ENCODE measurements around the gene CNTN4.
A peak's percentile ranks its signal among the peaks of the same experiment; 100 is the strongest.

CNTN4 gene

GRCh38 chr3:2317521-2317920 is 218.9 kb downstream of the CNTN4 start:
- 27 to 64% methylated on average over 2 to 6 of the region's 7 CpGs for WGBS, 2 experiments (ENCODE audit: insufficient coverage in 2 of 2)
- Histone ChIP-seq H3K36me3 (ENCODE audit: control insufficient read depth, insufficient read depth, low read length) (no peaks in the 10 kb centered on the region), H3K4me3 (ENCODE audit: extremely low read depth, insufficient read depth, low read length, poor library complexity, severe bottlenecking) (no peak overlapping the region), H3K4me1 (ENCODE audit: control insufficient read depth, insufficient read depth, low read length, poor library complexity, severe bottlenecking) (no peaks in the 10 kb centered on the region), H3K9me3 (ENCODE audit: control insufficient read depth, low read length) (no peaks in the 10 kb centered on the region), H3K27ac (ENCODE audit: low read depth, low read length, severe bottlenecking) (no peak overlapping the region)

- Histone ChIP-seq H3K27ac (ENCODE audit: low read depth, low read length, severe bottlenecking) (no peak overlapping the region), H3K4me3 (ENCODE audit: extremely low read depth, insufficient read depth, low read length, poor library complexity, severe bottlenecking) (no peak overlapping the region), H3K4me1 (ENCODE audit: control insufficient read depth, insufficient read depth, low read length, poor library complexity, severe bottlenecking) (no peaks in the 10 kb centered on the region), H3K9me3 (ENCODE audit: control insufficient read depth, low read length) (no peaks in the 10 kb centered on the region), H3K36me3 (ENCODE audit: control insufficient read depth, insufficient read depth, low read length) (no peaks in the 10 kb centered on the region)
- WGBS, 2 experiments (ENCODE audit: insufficient coverage in 2 of 2) = 91 to 100% methylated on average over 1 of the region's 3 CpGs
Measured at GRCh38 chr3:2334921-2335320, 236.3 kb downstream of the CNTN4 start.

GRCh38 chr3:2343031-2343682 is 244.5 kb downstream of the CNTN4 start:
- H3K4me1 ChIP-seq (ENCODE audit: control insufficient read depth, insufficient read depth, low read length, poor library complexity, severe bottlenecking) = peaks cover 9% of the 10 kb centered on the region
- H3K9me3 ChIP-seq (ENCODE audit: control insufficient read depth, low read length) = no peaks in the 10 kb centered on the region
- H3K4me3 ChIP-seq (ENCODE audit: extremely low read depth, insufficient read depth, low read length, poor library complexity, severe bottlenecking) = no peak overlapping the region
- no peaks in the 10 kb centered on the region for H3K36me3 ChIP-seq (ENCODE audit: control insufficient read depth, insufficient read depth, low read length)
- H3K27ac ChIP-seq (ENCODE audit: low read depth, low read length, severe bottlenecking) = no peak overlapping the region
- WGBS, 2 experiments (ENCODE audit: insufficient coverage in 2 of 2) = 92 to 100% methylated on average over 3 to 5 of the region's 5 CpGs

- Histone ChIP-seq H3K36me3 (ENCODE audit: control insufficient read depth, insufficient read depth, low read length) (no peaks in the 10 kb centered on the region), H3K4me1 (ENCODE audit: control insufficient read depth, insufficient read depth, low read length, poor library complexity, severe bottlenecking) (peaks cover 16% of the 10 kb centered on the region), H3K27ac (ENCODE audit: low read depth, low read length, severe bottlenecking) (no peak overlapping the region), H3K4me3 (ENCODE audit: extremely low read depth, insufficient read depth, low read length, poor library complexity, severe bottlenecking) (no peak overlapping the region), H3K9me3 (ENCODE audit: control insufficient read depth, low read length) (peaks cover 4% of the 10 kb centered on the region)
- WGBS, 2 experiments (ENCODE audit: insufficient coverage in 2 of 2) = 93 to 94% methylated on average over 27 to 28 of the region's 28 CpGs
Measured at GRCh38 chr3:2352134-2352762, 253.6 kb downstream of the CNTN4 start.

- H3K27ac ChIP-seq (ENCODE audit: low read depth, low read length, severe bottlenecking) = peak overlapping the region; percentile 86
- 60% methylated on average over 1 of the region's 1 CpG; no CpG with 5 or more reads in 1 of the 2 experiments for WGBS, 2 experiments (ENCODE audit: insufficient coverage in 2 of 2)
Measured at GRCh38 chr3:2354702-2355101, 256.0 kb downstream of the CNTN4 start.

GRCh38 chr3:2356298-2356950 is 257.8 kb downstream of the CNTN4 start:
- H3K4me1 ChIP-seq (ENCODE audit: control insufficient read depth, insufficient read depth, low read length, poor library complexity, severe bottlenecking) = peaks cover 16% of the 10 kb centered on the region
- no peak overlapping the region for H3K27ac ChIP-seq (ENCODE audit: low read depth, low read length, severe bottlenecking)
- WGBS, 2 experiments (ENCODE audit: insufficient coverage in 2 of 2) = 93% methylated on average over 3 of the region's 3 CpGs; no CpG with 5 or more reads in 1 of the 2 experiments
- H3K36me3 ChIP-seq (ENCODE audit: control insufficient read depth, insufficient read depth, low read length) = no peaks in the 10 kb centered on the region
- no peak overlapping the region for H3K4me3 ChIP-seq (ENCODE audit: extremely low read depth, insufficient read depth, low read length, poor library complexity, severe bottlenecking)
- H3K9me3 ChIP-seq (ENCODE audit: control insufficient read depth, low read length) = peaks cover 4% of the 10 kb centered on the region

More at GRCh38 chr3:2354702-2355101, 256.0 kb downstream of the CNTN4 start:
- Histone ChIP-seq H3K4me1 (ENCODE audit: control insufficient read depth, insufficient read depth, low read length, poor library complexity, severe bottlenecking) (peaks cover 16% of the 10 kb centered on the region), H3K4me3 (ENCODE audit: extremely low read depth, insufficient read depth, low read length, poor library complexity, severe bottlenecking) (no peak overlapping the region), H3K9me3 (ENCODE audit: control insufficient read depth, low read length) (peaks cover 4% of the 10 kb centered on the region), H3K36me3 (ENCODE audit: control insufficient read depth, insufficient read depth, low read length) (no peaks in the 10 kb centered on the region)

GRCh38 chr3:2360815-2361214 is 262.1 kb downstream of the CNTN4 start:
- WGBS, 2 experiments (ENCODE audit: insufficient coverage in 2 of 2) = 83 to 100% methylated on average over 1 of the region's 2 CpGs
- Histone ChIP-seq H3K9me3 (ENCODE audit: control insufficient read depth, low read length) (no peaks in the 10 kb centered on the region), H3K27ac (ENCODE audit: low read depth, low read length, severe bottlenecking) (no peak overlapping the region)

GRCh38 chr3:2362122-2362521 is 263.5 kb downstream of the CNTN4 start:
- H3K27ac ChIP-seq (ENCODE audit: low read depth, low read length, severe bottlenecking) = no peak overlapping the region
- 93 to 100% methylated on average over 3 to 5 of the region's 6 CpGs for WGBS, 2 experiments (ENCODE audit: insufficient coverage in 2 of 2)

More at GRCh38 chr3:2360815-2361214, 262.1 kb downstream of the CNTN4 start:
- no peaks in the 10 kb centered on the region for H3K36me3 ChIP-seq (ENCODE audit: control insufficient read depth, insufficient read depth, low read length)
- H3K4me1 ChIP-seq (ENCODE audit: control insufficient read depth, insufficient read depth, low read length, poor library complexity, severe bottlenecking) = peaks cover under 1% of the 10 kb centered on the region
- H3K4me3 ChIP-seq (ENCODE audit: extremely low read depth, insufficient read depth, low read length, poor library complexity, severe bottlenecking) = no peak overlapping the region

GRCh38 chr3:2363854-2364253 is 265.2 kb downstream of the CNTN4 start:
- H3K27ac ChIP-seq (ENCODE audit: low read depth, low read length, severe bottlenecking) = no peak overlapping the region
- H3K4me3 ChIP-seq (ENCODE audit: extremely low read depth, insufficient read depth, low read length, poor library complexity, severe bottlenecking) = no peak overlapping the region
- H3K9me3 ChIP-seq (ENCODE audit: control insufficient read depth, low read length) = no peaks in the 10 kb centered on the region
- WGBS, 2 experiments (ENCODE audit: insufficient coverage in 2 of 2) = no CpG with 5 or more reads among the region's 2 CpGs
- no peaks in the 10 kb centered on the region for H3K36me3 ChIP-seq (ENCODE audit: control insufficient read depth, insufficient read depth, low read length)
- no peaks in the 10 kb centered on the region for H3K4me1 ChIP-seq (ENCODE audit: control insufficient read depth, insufficient read depth, low read length, poor library complexity, severe bottlenecking)

More at GRCh38 chr3:2362122-2362521, 263.5 kb downstream of the CNTN4 start:
- Histone ChIP-seq H3K9me3 (ENCODE audit: control insufficient read depth, low read length) (no peaks in the 10 kb centered on the region), H3K4me3 (ENCODE audit: extremely low read depth, insufficient read depth, low read length, poor library complexity, severe bottlenecking) (no peak overlapping the region), H3K36me3 (ENCODE audit: control insufficient read depth, insufficient read depth, low read length) (no peaks in the 10 kb centered on the region), H3K4me1 (ENCODE audit: control insufficient read depth, insufficient read depth, low read length, poor library complexity, severe bottlenecking) (no peaks in the 10 kb centered on the region)

- Histone ChIP-seq H3K9me3 (ENCODE audit: control insufficient read depth, low read length) (no peaks in the 10 kb centered on the region), H3K36me3 (ENCODE audit: control insufficient read depth, insufficient read depth, low read length) (no peaks in the 10 kb centered on the region), H3K4me3 (ENCODE audit: extremely low read depth, insufficient read depth, low read length, poor library complexity, severe bottlenecking) (no peak overlapping the region), H3K4me1 (ENCODE audit: control insufficient read depth, insufficient read depth, low read length, poor library complexity, severe bottlenecking) (no peaks in the 10 kb centered on the region), H3K27ac (ENCODE audit: low read depth, low read length, severe bottlenecking) (no peak overlapping the region)
Measured at GRCh38 chr3:2370317-2370716, 271.7 kb downstream of the CNTN4 start.

GRCh38 chr3:2372306-2372705 is 273.6 kb downstream of the CNTN4 start:
- Histone ChIP-seq H3K27ac (ENCODE audit: low read depth, low read length, severe bottlenecking) (no peak overlapping the region), H3K4me3 (ENCODE audit: extremely low read depth, insufficient read depth, low read length, poor library complexity, severe bottlenecking) (no peak overlapping the region), H3K9me3 (ENCODE audit: control insufficient read depth, low read length) (no peaks in the 10 kb centered on the region), H3K36me3 (ENCODE audit: control insufficient read depth, insufficient read depth, low read length) (no peaks in the 10 kb centered on the region), H3K4me1 (ENCODE audit: control insufficient read depth, insufficient read depth, low read length, poor library complexity, severe bottlenecking) (no peaks in the 10 kb centered on the region)
- no CpG with 5 or more reads among the region's 1 CpG for WGBS, 2 experiments (ENCODE audit: insufficient coverage in 2 of 2)
